Transverse colon (tissue), 4 donors: ENCODE data around the gene ERLEC1. TPM values are rescaled to one million over a fixed set of nuclear protein-coding genes. Genes with fewer than 3 reads are reported as not detected.
"Not testable (repeated sequence)": the region's sequence is repeated elsewhere in the genome, so short reads cannot be mapped to it uniquely, and the experiment has no call there.

Experiments used
- DNase-seq: peaks from one replicate; pipeline ENCODE4 v3.0.0-alpha.2; 2019
- H3K27ac ChIP-seq, 4 donors: fragments of 200-600 bp; sonication (generic); 2 replicates each; pipeline ENCODE4 v1.5.1; 2016 to 2018; ENCODE audit warnings: inconsistent platforms in 4 of 4
- H3K27me3 ChIP-seq: fragments of 200-600 bp; sonication (generic); 2 replicates; pipeline ENCODE4 v1.5.1; 2017; ENCODE audit warnings: inconsistent platforms
- H3K36me3 ChIP-seq, 4 donors: fragments of 200-600 bp; sonication (generic); 2 replicates each; pipeline ENCODE4 v1.5.1; 2017 to 2019; ENCODE audit warnings: inconsistent platforms in 4 of 4
- H3K4me1 ChIP-seq, 4 donors: fragments of 200-600 bp; sonication (generic); 2 replicates each; pipeline ENCODE4 v1.5.1; 2017 to 2020; ENCODE audit warnings: inconsistent platforms in 4 of 4
- H3K4me3 ChIP-seq, 4 donors: fragments of 200-600 bp; sonication (generic); 1 replicate in 1 of 4; 2 replicates in 3 of 4; pipeline versions ENCODE4 v1.5.1 to v1.6.1; 2017 to 2019; ENCODE audit warnings: inconsistent platforms in 4 of 4
- H3K9me3 ChIP-seq, 2 donors: fragments of 200-600 bp; sonication (generic); 2 replicates each; pipeline ENCODE4 v1.5.1; 2017 to 2019; ENCODE audit warnings: inconsistent platforms in 2 of 2
- EP300 ChIP-seq: sonication (generic); formaldehyde crosslinking; IDR thresholded peaks from one replicate; pipeline ENCODE4 v1.6.1; 2017; ENCODE audit warnings: antibody characterized with exemption, low read depth
- POLR2A ChIP-seq: fragments of 450-650 bp; IDR thresholded peaks from one replicate; pipeline ENCODE4 v1.6.1; 2016; ENCODE audit warnings: antibody characterized with exemption, mild to moderate bottlenecking, moderate library complexity
- POLR2AphosphoS5 ChIP-seq, 3 donors: sonication (generic); formaldehyde crosslinking; IDR thresholded peaks; one replicate each; pipeline ENCODE4 v1.6.1; 2016; ENCODE audit warnings: antibody characterized with exemption in 3 of 3
- WGBS, 2 donors: methylation state at CpG; one replicate each; pipeline ENCODE4 v1.1.5; 2018; ENCODE audit warnings: low coverage in 1 of 2; 5-methylcytosine and 5-hydroxymethylcytosine counted together
- in situ Hi-C, 4 donors: fragments of 200-750 bp; cut with MboI; loops; one replicate each; pipeline versions ENCODE4 v1.15.0 to v1.15.1; 2017; ENCODE audit warnings: low sequenced_read_pairs in 3 of 4, low pct_ligation_motif_present in 1 of 4, low pct_unique_long_range_greater_than_20kb in 1 of 4
- intact Hi-C: fragments of 100-400 bp; cut with DNase I; formaldehyde crosslinking; loops from one replicate; pipeline ENCODE4 v1.15.1; 2023; ENCODE audit warnings: low total_unique reads
- total RNA-seq, 4 donors: library from RNA; depleted of rRNA; stranded (reverse); fragments of >200 nt; gene quantifications; one replicate each; pipeline ENCODE4 v1.1.0, GENCODE V29; 2016
- TF ChIP-seq, protein P1 (sequence below), 5 experiments: fragments of 200-600 bp in 3 of 5; fragments of 450-650 bp in 2 of 5; sonication (generic) in 3 of 5; IDR thresholded peaks; 1 replicate in 2 of 5; 2 replicates in 3 of 5; pipeline ENCODE4 v1.5.1; 2016 to 2017; ENCODE audit warnings: antibody characterized with exemption in 5 of 5, inconsistent platforms in 3 of 5, mild to moderate bottlenecking in 2 of 5, moderate library complexity in 1 of 5

The ERLEC1 gene
- total RNA-seq, 4 donors from 2014 or later = 6.4 to 43.8 (median 32.0) TPM

DNA sequence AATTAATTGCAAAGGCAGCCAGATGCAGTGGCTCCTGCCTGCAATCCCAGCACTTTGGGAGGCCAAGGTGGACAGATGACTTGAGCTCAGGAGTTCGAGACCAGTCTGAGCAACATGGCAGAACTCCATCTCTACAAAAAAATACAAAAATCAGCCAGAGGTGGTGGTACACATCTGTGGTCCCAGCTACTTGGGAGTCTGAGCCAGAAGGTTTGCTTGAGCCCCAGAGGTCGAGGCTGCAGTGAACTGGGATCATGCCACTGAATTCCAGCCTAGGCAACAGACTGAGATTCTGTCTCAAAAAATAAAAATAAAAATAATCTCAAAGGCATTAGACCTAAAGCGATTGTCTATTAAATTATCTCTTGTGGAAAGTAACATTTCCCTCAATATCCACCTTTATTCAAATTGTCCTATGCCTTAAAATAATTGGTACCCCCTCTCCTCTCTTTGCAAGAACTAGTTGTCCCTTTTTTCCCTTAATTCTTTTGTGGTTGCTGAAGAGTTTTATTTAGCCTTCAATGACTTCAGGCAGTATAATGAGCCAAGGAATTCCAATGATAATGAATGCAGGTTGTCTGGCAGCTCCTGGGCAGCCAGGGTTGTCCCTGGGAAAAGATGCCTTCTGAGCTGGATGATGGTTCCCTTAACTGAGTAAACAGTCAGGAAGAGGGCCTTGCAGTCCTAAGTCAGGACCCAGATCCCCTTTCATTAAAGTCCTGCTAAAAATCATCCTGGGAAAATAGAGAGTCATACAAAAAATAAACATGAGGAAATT lies 40.7 kb downstream of the ERLEC1 start:
- DNase-seq = no peak
- TF ChIP-seq EP300 (no peak), POLR2AphosphoS5 (IDR thresholded peaks at IDR 0.05) (no peak), POLR2A (no peak)
- TF ChIP-seq, protein P1, sequence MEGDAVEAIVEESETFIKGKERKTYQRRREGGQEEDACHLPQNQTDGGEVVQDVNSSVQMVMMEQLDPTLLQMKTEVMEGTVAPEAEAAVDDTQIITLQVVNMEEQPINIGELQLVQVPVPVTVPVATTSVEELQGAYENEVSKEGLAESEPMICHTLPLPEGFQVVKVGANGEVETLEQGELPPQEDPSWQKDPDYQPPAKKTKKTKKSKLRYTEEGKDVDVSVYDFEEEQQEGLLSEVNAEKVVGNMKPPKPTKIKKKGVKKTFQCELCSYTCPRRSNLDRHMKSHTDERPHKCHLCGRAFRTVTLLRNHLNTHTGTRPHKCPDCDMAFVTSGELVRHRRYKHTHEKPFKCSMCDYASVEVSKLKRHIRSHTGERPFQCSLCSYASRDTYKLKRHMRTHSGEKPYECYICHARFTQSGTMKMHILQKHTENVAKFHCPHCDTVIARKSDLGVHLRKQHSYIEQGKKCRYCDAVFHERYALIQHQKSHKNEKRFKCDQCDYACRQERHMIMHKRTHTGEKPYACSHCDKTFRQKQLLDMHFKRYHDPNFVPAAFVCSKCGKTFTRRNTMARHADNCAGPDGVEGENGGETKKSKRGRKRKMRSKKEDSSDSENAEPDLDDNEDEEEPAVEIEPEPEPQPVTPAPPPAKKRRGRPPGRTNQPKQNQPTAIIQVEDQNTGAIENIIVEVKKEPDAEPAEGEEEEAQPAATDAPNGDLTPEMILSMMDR (IDR thresholded peaks at IDR 0.05) = no peak
- H3K27me3 ChIP-seq = no peaks in the 10 kb centered on the region
- no peaks in the 10 kb centered on the region for H3K4me1 ChIP-seq
- no peak overlapping the region for H3K4me3 ChIP-seq
- 93 to 94% methylated on average over 3 of the region's 3 CpGs for WGBS, 2 donors
- peak overlapping the region in 1 of 4 donors; percentile 1 for H3K27ac ChIP-seq
- no peaks in the 10 kb centered on the region for H3K36me3 ChIP-seq
- intact Hi-C loops (no loop called here), in situ Hi-C loops (no loop called here)
- no peaks in the 10 kb centered on the region for H3K9me3 ChIP-seq

DNA sequence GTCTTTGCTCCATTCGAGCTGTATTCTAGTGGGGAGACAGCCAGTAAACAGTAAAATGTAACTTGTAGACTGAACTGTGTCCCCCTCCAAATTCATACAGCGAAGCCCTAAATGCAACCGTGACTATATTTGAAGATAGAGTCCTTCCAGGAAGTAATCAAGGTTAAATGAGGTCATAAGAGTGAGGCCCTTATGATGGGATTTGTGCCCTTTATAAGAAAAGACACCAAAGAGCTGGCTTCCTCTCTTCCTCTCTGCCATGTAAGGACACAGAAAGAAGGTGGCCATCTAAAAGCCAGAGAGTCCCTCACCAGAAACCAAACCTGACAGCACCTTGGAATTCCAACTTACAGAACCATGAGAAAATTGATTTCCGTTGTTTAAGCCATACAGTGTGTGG lies 41.5 kb downstream of the ERLEC1 start:
- intact Hi-C loops (no loop called here), in situ Hi-C loops (no loop called here)
- Histone ChIP-seq H3K27me3 (no peaks in the 10 kb centered on the region), H3K9me3 (no peaks in the 10 kb centered on the region), H3K27ac (no peak overlapping the region), H3K36me3 (no peaks in the 10 kb centered on the region), H3K4me3 (no peak overlapping the region), H3K4me1 (no peaks in the 10 kb centered on the region)
- 96 to 98% methylated on average over 3 to 4 of the region's 4 CpGs for WGBS, 2 donors
- DNase-seq = no peak
- TF ChIP-seq POLR2AphosphoS5 (IDR thresholded peaks at IDR 0.05) = no peak
- TF ChIP-seq POLR2A = no peak
- TF ChIP-seq, protein P1 (IDR thresholded peaks at IDR 0.05) = no peak

DNA sequence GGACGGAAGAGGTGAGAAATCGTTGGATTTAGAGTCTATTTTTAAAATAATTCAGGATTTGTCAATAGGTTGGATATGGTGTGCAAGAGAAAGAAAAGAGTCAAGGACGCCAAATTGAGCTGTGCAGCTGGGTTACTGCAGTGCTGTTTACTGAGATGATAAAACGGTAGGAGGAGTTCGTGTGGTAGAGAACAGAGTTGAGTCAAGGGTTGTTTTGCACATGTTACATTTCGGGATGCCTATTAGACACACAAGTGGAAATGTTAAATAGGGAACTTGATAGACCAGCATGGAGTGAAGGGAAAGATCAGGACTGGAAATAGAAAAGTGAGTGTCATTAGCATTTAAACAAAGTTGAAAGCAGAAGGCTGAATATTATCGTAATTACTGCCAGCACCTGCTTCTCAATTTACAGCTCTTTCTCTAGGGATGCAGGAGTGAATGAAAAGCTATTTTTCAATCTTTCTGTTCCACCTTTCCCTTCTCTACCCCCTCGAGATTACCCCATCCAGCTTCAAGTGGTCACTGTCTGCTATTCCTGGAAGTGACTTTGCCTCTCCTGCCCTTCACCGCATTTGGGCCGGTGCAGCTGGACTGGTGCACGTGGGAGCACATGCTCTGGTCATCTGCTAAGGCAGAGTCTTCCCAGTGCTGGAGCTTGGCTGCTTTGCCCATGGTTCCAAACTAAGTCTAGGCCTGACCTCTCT lies 42.6 kb downstream of the ERLEC1 start:
- no peak overlapping the region for H3K27ac ChIP-seq
- TF ChIP-seq EP300 (no peak), POLR2AphosphoS5 (IDR thresholded peaks at IDR 0.05) (no peak), POLR2A (no peak)
- TF ChIP-seq, protein P1 (IDR thresholded peaks at IDR 0.05) = no peak
- in situ Hi-C loops = no loop called here
- no peak overlapping the region for H3K4me3 ChIP-seq
- intact Hi-C loops = no loop called here
- WGBS, 2 donors = 82 to 88% methylated on average over 10 to 11 of the region's 11 CpGs
- H3K36me3 ChIP-seq = no peaks in the 10 kb centered on the region
- H3K27me3 ChIP-seq = no peaks in the 10 kb centered on the region
- no peaks in the 10 kb centered on the region for H3K4me1 ChIP-seq
- no peaks in the 10 kb centered on the region for H3K9me3 ChIP-seq
- DNase-seq = no peak

DNA sequence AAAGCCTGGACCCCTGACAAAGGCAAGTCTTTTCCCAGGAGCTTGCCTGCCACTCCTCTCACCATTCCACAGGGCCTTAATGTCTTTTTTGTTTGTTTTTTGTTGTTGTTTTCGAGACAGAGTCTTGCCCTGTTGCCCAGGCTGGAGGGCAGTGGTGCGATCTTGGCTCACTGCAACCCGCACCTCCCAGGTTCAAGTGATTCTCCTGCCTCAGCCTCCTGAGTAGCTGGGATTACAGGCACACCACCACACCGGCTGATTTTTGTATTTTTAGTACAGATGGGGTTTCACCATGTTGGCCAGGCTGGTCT lies 43.1 kb downstream of the ERLEC1 start:
- DNase-seq, H3K9me3 ChIP-seq, intact Hi-C loops, H3K4me1 ChIP-seq, in situ Hi-C loops, H3K36me3 ChIP-seq, H3K27me3 ChIP-seq, H3K27ac ChIP-seq, H3K4me3 ChIP-seq: not testable (repeated sequence)
- WGBS, 2 donors = 91% methylated on average over 4 of the region's 4 CpGs; no CpG with 5 or more reads in 1 of the 2 donors
